SK-N-DZ (cell line): ENCODE results near the gene RNF213.

ENCODE experiments used
- DNase-seq: peaks from one replicate; pipeline ENCODE4 v3.0.0-alpha.2; 2015; ENCODE audit warnings: low spot score
- small RNA-seq, 2 experiments: library from RNA; depleted of rRNA; stranded (forward); fragments of <200 nt; gene quantifications; one replicate each; pipeline ENCODE3, GENCODE V24; 2014

RNF213 gene

GRCh38 chr17:80446645-80447405 is 186.2 kb downstream of the RNF213 start:
- DNase-seq: no peak

GRCh38 chr17:80447790-80448189 is 187.1 kb downstream of the RNF213 start:
- DNase-seq: no peak

Small RNAs within 50 kb of the gene (small RNA-seq; reads per million reads assigned to genes)
- 0 to 0.04 reads per million in 2 experiments for gene MIR4730
